ENCODE data around the gene TMEM107. TPM values are rescaled to one million over a fixed set of nuclear protein-coding genes. Genes with fewer than 3 reads are reported as not detected.
A peak's percentile ranks its signal among the peaks of the same experiment; 100 is the strongest.

The TMEM107 gene
- total RNA-seq, 1 experiment from 2014 or later: 17.2 TPM

DNA sequence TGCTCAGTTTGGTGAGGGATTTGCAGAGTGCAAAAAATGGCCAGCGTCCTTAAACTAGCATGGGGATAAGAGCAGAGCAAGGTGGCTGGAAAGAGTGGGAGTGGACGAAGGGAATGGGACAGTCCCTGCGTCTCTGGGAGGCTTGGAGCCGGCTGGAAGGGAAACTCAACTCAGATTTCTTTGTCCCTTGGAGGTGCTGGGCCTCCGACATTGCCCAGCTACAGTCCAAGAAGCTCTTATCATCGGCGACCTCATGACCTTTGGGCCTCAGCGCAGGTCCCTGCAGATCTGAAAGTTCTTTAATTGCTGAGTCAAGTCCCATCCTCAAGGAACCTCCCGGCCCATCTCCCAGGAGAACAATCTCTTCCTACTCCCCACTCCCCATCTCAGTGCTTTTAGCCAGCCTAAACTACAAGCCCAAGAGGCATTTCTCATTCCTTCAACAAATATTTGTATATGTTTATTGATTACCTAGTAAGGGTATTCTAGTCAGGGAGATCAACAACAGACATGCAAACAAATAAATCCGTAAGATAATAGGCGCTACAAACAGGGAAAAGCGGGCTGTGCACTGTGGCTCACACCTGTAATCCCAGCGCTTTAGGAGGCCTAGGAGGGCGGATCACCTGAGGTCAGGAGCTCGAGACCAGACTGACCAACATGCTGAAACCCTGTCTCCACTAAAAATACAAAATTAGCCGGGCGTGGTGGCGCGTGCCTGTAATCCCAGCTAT lies 985 bp upstream of the TMEM107 start:
- H3K36me3 Mint-ChIP-seq: no peaks in the 10 kb centered on the region
- ChIA-PET CTCF (interaction anchor here (0.9 to 1.4 kb wide), 3 partner anchors 15 to 117 kb away, joined by 3 read pairs; no protein-coding TSS in a partner anchor), POLR2A (interaction anchor here (0.5 to 1.2 kb wide), 2 partner anchors 18 to 32 kb away, joined by 3 read pairs; no protein-coding TSS in a partner anchor)
- DNase-seq (ENCODE audit: low spot score) (no peak), ATAC-seq (no peak)
- H3K27me3 Mint-ChIP-seq (ENCODE audit: low read depth): no peaks in the 10 kb centered on the region
- H3K4me3 Mint-ChIP-seq: peak overlapping the region; percentile 85
- no peaks in the 10 kb centered on the region for H3K9me3 Mint-ChIP-seq
- H3K4me1 Mint-ChIP-seq: peaks cover 31% of the 10 kb centered on the region
- peak overlapping the region; percentile 43 for H3K27ac Mint-ChIP-seq
- no peak for TF ChIP-seq ZNF263 (CRISPR knock-in tag; IDR thresholded peaks at IDR 0.05; ENCODE audit: low read depth)
- no peak for TF ChIP-seq ZNF121 (CRISPR knock-in tag; IDR thresholded peaks at IDR 0.05)
- TF ChIP-seq CREM (CRISPR knock-in tag; IDR thresholded peaks at IDR 0.05): no peak
- no peak for TF ChIP-seq MXD4 (CRISPR knock-in tag; IDR thresholded peaks at IDR 0.05; ENCODE audit: borderline replicate concordance)
- no peak for TF ChIP-seq TEAD4 (CRISPR knock-in tag; IDR thresholded peaks at IDR 0.05)
- TF ChIP-seq, protein P1, sequence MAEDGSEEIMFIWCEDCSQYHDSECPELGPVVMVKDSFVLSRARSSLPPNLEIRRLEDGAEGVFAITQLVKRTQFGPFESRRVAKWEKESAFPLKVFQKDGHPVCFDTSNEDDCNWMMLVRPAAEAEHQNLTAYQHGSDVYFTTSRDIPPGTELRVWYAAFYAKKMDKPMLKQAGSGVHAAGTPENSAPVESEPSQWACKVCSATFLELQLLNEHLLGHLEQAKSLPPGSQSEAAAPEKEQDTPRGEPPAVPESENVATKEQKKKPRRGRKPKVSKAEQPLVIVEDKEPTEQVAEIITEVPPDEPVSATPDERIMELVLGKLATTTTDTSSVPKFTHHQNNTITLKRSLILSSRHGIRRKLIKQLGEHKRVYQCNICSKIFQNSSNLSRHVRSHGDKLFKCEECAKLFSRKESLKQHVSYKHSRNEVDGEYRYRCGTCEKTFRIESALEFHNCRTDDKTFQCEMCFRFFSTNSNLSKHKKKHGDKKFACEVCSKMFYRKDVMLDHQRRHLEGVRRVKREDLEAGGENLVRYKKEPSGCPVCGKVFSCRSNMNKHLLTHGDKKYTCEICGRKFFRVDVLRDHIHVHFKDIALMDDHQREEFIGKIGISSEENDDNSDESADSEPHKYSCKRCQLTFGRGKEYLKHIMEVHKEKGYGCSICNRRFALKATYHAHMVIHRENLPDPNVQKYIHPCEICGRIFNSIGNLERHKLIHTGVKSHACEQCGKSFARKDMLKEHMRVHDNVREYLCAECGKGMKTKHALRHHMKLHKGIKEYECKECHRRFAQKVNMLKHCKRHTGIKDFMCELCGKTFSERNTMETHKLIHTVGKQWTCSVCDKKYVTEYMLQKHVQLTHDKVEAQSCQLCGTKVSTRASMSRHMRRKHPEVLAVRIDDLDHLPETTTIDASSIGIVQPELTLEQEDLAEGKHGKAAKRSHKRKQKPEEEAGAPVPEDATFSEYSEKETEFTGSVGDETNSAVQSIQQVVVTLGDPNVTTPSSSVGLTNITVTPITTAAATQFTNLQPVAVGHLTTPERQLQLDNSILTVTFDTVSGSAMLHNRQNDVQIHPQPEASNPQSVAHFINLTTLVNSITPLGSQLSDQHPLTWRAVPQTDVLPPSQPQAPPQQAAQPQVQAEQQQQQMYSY (CRISPR knock-in tag; IDR thresholded peaks at IDR 0.05): peak; percentile 48; the same call in 1 of the 2 replicates
- TF ChIP-seq GRHL2 (CRISPR knock-in tag; IDR thresholded peaks at IDR 0.05; ENCODE audit: insufficient replicate concordance, severe bottlenecking): no peak
- TF ChIP-seq, protein P2, sequence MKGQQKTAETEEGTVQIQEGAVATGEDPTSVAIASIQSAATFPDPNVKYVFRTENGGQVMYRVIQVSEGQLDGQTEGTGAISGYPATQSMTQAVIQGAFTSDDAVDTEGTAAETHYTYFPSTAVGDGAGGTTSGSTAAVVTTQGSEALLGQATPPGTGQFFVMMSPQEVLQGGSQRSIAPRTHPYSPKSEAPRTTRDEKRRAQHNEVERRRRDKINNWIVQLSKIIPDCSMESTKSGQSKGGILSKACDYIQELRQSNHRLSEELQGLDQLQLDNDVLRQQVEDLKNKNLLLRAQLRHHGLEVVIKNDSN (CRISPR knock-in tag; IDR thresholded peaks at IDR 0.05): 0 out of 2 replicates have a peak, but pooled peaks have one; percentile 20

DNA sequence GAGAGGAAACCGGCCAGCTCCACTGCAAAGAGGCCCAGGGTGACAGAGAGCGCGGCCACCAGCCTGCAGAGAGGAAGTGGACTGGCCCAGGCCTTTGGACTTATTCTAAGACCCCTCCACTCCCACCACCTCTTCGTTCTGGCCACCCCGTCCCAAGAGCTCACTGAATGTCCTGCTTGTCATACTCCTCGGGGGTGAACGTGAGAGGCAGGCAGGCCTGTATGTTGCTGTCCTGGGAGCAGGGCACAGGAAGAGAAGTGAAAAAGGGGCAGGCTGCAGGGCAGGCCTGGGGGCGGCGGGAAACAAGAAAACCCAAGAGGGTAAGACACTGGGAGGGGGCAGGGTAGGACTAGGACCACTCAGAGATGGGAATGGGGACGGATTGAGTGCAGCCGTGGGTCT lies 384 bp downstream of the TMEM107 start:
- DNase-seq (ENCODE audit: low spot score) (no peak), ATAC-seq (peak; percentile 9)
- H3K27me3 Mint-ChIP-seq (ENCODE audit: low read depth): no peaks in the 10 kb centered on the region
- H3K4me3 Mint-ChIP-seq: peak overlapping the region; percentile 85
- no peaks in the 10 kb centered on the region for H3K36me3 Mint-ChIP-seq
- H3K27ac Mint-ChIP-seq: peak overlapping the region; percentile 91
- no peak for TF ChIP-seq NFE2L1 (CRISPR knock-in tag; IDR thresholded peaks at IDR 0.05)
- TF ChIP-seq, protein P3, sequence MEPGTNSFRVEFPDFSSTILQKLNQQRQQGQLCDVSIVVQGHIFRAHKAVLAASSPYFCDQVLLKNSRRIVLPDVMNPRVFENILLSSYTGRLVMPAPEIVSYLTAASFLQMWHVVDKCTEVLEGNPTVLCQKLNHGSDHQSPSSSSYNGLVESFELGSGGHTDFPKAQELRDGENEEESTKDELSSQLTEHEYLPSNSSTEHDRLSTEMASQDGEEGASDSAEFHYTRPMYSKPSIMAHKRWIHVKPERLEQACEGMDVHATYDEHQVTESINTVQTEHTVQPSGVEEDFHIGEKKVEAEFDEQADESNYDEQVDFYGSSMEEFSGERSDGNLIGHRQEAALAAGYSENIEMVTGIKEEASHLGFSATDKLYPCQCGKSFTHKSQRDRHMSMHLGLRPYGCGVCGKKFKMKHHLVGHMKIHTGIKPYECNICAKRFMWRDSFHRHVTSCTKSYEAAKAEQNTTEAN (CRISPR knock-in tag; IDR thresholded peaks at IDR 0.05): no peak
- no peak for TF ChIP-seq NFATC4 (CRISPR knock-in tag; IDR thresholded peaks at IDR 0.05)
- TF ChIP-seq ZNF416 (CRISPR knock-in tag; IDR thresholded peaks at IDR 0.05): no peak
- TF ChIP-seq ZNF423 (CRISPR knock-in tag; IDR thresholded peaks at IDR 0.05): no peak
- no peak for TF ChIP-seq ATF1 (CRISPR knock-in tag; IDR thresholded peaks at IDR 0.05)
- POLR2A ChIA-PET: interaction anchor here (1.2 kb wide), 1 partner anchor 17 kb away, joined by 3 read pairs; no protein-coding TSS in a partner anchor
- no peaks in the 10 kb centered on the region for H3K9me3 Mint-ChIP-seq
- CTCF ChIA-PET: interaction anchor here (0.6 to 1.3 kb wide), 2 partner anchors 12 to 66 kb away, joined by 3 read pairs; no protein-coding TSS in a partner anchor
- peaks cover 31% of the 10 kb centered on the region for H3K4me1 Mint-ChIP-seq

DNA sequence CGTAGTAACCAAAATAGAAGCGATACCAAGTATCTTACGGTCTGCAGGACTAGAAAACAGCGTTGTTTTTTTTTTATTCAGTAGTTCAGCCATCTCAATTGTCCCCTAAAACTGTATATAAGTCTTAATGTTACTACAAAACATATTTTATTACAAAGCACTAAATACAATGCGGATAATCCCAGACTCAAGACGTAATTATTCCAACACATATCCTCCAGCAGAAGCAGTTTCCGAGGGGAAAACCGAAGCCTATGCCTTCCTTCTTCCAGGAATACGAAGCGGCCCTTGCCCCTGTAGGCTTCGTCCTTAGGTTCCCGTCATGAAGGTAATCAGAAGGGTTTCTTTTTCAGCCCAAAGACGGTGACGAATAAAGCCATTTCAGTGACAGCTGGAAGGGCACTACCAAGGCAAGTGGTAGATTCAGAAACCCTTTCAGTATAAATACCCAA lies 2.3 kb downstream of the TMEM107 start:
- Mint-ChIP-seq H3K36me3 (no peaks in the 10 kb centered on the region), H3K9me3 (no peaks in the 10 kb centered on the region), H3K4me1 (peaks cover 31% of the 10 kb centered on the region), H3K27me3 (ENCODE audit: low read depth) (no peaks in the 10 kb centered on the region), H3K27ac (peak overlapping the region; percentile 100), H3K4me3 (peak overlapping the region; percentile 85)
- ATAC-seq: peak; percentile 3
- ChIA-PET CTCF (interaction anchor here (1.0 to 2.0 kb wide), 4 partner anchors 10 to 114 kb away, joined by 3 to 6 read pairs (median 4); no protein-coding TSS in a partner anchor), POLR2A (interaction anchor here (0.8 to 1.9 kb wide), 13 partner anchors 10 to 95 kb away, joined by 3 to 39 read pairs (median 4); partner anchors contain the start of gene PER1)
- no peak for DNase-seq (ENCODE audit: low spot score)
- TF ChIP-seq, protein P4, sequence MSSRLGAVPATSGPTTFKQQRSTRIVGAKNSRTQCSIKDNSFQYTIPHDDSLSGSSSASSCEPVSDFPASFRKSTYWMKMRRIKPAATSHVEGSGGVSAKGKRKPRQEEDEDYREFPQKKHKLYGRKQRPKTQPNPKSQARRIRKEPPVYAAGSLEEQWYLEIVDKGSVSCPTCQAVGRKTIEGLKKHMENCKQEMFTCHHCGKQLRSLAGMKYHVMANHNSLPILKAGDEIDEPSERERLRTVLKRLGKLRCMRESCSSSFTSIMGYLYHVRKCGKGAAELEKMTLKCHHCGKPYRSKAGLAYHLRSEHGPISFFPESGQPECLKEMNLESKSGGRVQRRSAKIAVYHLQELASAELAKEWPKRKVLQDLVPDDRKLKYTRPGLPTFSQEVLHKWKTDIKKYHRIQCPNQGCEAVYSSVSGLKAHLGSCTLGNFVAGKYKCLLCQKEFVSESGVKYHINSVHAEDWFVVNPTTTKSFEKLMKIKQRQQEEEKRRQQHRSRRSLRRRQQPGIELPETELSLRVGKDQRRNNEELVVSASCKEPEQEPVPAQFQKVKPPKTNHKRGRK (CRISPR knock-in tag; IDR thresholded peaks at IDR 0.05; ENCODE audit: borderline replicate concordance): no peak
- TF ChIP-seq, protein P5, sequence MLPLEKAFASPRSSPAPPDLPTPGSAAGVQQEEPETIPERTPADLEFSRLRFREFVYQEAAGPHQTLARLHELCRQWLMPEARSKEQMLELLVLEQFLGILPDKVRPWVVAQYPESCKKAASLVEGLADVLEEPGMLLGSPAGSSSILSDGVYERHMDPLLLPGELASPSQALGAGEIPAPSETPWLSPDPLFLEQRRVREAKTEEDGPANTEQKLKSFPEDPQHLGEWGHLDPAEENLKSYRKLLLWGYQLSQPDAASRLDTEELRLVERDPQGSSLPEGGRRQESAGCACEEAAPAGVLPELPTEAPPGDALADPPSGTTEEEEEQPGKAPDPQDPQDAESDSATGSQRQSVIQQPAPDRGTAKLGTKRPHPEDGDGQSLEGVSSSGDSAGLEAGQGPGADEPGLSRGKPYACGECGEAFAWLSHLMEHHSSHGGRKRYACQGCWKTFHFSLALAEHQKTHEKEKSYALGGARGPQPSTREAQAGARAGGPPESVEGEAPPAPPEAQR (CRISPR knock-in tag; IDR thresholded peaks at IDR 0.05): no peak
- TF ChIP-seq, protein P6, sequence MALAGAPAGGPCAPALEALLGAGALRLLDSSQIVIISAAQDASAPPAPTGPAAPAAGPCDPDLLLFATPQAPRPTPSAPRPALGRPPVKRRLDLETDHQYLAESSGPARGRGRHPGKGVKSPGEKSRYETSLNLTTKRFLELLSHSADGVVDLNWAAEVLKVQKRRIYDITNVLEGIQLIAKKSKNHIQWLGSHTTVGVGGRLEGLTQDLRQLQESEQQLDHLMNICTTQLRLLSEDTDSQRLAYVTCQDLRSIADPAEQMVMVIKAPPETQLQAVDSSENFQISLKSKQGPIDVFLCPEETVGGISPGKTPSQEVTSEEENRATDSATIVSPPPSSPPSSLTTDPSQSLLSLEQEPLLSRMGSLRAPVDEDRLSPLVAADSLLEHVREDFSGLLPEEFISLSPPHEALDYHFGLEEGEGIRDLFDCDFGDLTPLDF (CRISPR knock-in tag; IDR thresholded peaks at IDR 0.05): no peak
- TF ChIP-seq JUN (CRISPR knock-in tag; IDR thresholded peaks at IDR 0.05) (no peak), NFE2L1 (CRISPR knock-in tag; IDR thresholded peaks at IDR 0.05) (no peak), NFYB (CRISPR knock-in tag; conservative IDR thresholded peaks at IDR 0.05; ENCODE audit: low read depth) (no peak)
- TF ChIP-seq, protein P7, sequence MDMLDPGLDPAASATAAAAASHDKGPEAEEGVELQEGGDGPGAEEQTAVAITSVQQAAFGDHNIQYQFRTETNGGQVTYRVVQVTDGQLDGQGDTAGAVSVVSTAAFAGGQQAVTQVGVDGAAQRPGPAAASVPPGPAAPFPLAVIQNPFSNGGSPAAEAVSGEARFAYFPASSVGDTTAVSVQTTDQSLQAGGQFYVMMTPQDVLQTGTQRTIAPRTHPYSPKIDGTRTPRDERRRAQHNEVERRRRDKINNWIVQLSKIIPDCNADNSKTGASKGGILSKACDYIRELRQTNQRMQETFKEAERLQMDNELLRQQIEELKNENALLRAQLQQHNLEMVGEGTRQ (CRISPR knock-in tag; IDR thresholded peaks at IDR 0.05): no peak

Data from WTC11 (cell line).